Coronary artery (tissue), 2 donors: Measurements from ENCODE around the gene SPACA4.
"Not testable (repeated sequence)": the region's sequence is repeated elsewhere in the genome, so short reads cannot be mapped to it uniquely, and the experiment has no call there.

Source experiments
- DNase-seq: peaks from one replicate; pipeline ENCODE4 v3.0.0-alpha.2; 2017; ENCODE audit warnings: low spot score
- H3K27ac ChIP-seq, 2 donors: fragments of 200-600 bp; sonication (generic); one replicate each; pipeline ENCODE4 v1.5.1; 2016 to 2019
- H3K4me3 ChIP-seq: fragments of 200-600 bp; sonication (generic); 2 replicates; pipeline ENCODE4 v1.5.1; 2016; ENCODE audit warnings: mild to moderate bottlenecking, moderate library complexity
- CTCF ChIP-seq: fragments of 200-600 bp; sonication (generic); IDR thresholded peaks from one replicate; pipeline ENCODE4 v1.5.1; 2019; ENCODE audit warnings: antibody characterized with exemption

Gene SPACA4

DNA sequence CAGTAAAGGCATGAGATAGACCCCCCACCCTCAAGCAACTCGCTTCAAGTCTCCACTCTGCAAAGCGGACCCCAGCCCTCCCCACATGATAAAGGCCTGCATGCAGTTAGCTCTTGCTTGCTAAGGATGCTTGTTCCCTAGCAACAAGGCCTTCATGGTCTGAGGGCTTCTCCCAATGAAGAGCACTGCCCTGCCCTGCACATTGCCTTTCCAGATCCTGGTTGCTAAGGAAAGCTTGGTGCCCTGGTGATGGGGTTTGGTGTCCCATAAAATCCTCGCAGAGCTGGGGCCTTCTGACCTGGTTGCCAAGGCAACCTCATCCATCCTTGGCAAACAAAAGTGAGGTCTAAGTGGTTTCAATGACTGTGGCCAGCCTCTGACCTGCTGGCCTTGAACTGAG is 24.7 kb downstream of the SPACA4 start:
- no peak for DNase-seq
- no peak for TF ChIP-seq CTCF
- H3K27ac ChIP-seq: peak overlapping the region; percentile 85 to 86
- H3K4me3 ChIP-seq: no peak overlapping the region

DNA sequence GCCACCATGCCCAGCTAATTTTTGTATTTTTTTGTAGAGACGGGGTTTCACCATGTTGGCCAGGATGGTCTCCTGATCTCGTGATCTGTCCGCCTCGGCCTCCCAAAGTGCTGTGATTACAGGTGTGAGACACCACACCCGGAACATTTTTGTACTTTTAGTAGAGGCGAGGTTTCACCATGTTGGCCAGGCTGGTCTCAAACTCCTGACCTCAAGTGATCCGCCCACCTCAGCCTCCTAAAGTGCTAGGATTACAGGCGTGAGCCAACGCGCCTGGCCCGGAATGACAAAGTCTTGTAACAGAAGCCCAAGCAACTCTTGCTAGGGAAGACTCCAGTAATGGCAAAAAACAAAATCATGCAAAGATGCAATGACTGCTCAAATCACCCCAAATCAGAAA is 25.7 kb downstream of the SPACA4 start:
- not testable (repeated sequence) for H3K4me3 ChIP-seq, DNase-seq
- peak overlapping the region in 1 of 2 donors; percentile 88 for H3K27ac ChIP-seq

DNA sequence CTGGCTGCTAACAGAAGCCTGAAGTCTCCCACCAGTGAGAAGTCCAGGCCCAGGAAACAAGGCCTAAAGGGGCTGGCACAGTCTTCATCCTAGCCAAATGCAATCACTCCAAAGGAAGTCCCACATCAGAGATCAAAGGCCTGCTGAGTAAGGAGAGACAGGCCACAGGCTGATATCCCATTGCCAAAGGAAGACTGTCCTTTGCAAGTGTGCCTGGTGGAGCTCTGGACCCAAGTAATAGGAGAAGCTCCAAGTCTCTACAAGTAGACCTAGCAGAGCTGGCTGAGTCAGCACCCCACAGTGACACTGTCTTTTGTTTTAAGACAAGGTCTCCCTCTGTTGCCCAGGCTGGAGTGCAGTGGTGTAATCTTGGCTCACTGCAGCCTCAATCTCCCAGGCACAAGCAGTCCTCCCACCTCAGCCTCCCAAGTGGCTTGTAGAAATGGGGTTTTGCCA is 26.2 kb downstream of the SPACA4 start:
- TF ChIP-seq CTCF: no peak
- H3K27ac ChIP-seq: peak overlapping the region; percentile 88 to 95
- no peak for DNase-seq
- no peak overlapping the region for H3K4me3 ChIP-seq

DNA sequence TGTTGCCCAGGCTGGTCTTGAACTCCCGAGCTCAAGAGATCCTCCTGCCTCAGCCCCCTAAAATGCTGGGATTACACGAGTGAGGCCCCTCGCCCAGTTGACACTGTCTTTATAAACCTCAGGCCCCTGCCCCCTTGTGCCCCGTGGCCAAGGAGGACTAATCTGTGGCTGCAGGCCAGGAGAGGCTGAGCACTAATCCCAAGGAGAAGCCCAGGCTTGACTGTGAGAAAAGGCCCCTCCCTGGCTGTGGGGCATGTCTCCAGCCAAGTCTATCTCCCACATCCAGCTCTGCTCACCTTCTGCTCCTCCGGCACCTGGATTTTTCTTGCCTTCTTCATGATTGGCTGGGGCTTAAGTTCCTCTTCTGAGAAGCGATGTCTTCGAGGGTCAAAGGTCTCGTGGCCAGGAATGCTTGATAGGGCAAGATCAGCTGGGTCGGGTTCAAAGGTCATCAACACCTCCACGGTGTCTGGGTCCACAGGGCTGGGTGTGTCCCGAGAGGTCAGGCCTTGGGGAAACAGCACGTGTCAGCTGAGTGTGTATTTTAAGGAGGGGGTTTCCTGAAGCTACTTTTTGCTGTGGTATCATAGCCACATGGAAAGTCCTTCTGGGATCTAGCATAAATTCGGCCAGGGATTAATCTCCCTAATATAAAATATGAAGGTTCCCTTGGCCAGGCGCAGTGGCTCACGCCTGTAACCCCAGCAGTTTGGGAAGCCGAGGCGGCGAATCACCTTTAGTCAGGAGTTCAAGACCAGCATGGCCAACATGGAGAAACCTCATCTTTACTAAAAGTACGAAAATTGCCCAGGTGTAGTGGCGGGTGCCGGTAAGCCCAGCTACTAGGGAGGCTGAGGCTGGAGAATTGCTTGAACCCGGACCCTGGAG is 26.9 kb downstream of the SPACA4 start:
- peak overlapping the region; percentile 88 to 95 for H3K27ac ChIP-seq
- no peak for TF ChIP-seq CTCF
- DNase-seq: no peak
- H3K4me3 ChIP-seq: peak overlapping the region; percentile 80

GRCh38 chr19:48634036-48634342 is 27.4 kb downstream of the SPACA4 start:
- peak overlapping the region; percentile 80 for H3K4me3 ChIP-seq
- peak overlapping the region; percentile 88 to 95 for H3K27ac ChIP-seq
- TF ChIP-seq CTCF: no peak
- DNase-seq: no peak

DNA sequence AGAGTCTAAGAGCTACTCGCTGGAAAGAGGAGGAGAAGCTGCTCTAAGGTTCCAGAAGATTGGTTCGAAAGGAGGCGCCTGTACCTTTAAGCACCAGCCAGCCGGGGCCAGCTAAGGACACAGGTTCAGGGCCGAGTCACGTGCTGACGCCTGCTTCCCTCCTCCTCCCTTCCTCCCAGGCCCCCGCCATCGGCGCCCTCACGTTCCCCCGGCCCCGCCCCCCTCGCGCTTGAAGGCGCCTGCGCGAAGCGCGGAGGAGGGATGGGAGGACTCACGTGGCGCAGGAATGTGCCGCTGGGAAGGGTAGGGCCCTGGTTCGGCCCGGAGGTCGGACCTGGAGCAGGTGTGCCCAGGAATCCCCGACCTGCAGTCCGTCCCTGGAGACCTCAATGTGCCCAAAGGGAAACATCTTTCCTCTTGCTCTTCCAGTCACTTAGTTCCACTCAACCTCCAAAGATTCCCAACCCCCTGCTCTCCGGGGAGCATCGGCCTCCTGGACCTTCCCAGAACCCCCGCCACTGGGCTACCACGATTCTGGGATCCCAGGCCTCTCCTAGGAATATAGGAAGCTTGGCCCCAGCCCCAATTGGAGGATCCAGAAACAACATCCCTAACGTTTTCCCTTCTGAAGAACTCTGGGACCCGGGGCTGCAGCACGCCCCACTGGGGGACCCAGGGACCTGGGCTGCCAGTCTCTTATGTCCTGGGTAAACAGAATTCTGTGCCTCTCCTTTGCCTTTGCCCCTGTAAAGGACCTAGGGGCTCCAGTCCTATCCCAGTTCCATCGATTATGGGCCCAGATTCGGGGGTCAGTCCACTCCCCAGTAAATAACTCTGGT is 28.1 kb downstream of the SPACA4 start:
- no peak for TF ChIP-seq CTCF
- Histone ChIP-seq H3K4me3 (peak overlapping the region; percentile 80), H3K27ac (peak overlapping the region; percentile 88 to 95)
- DNase-seq: peak; percentile 97

DNA sequence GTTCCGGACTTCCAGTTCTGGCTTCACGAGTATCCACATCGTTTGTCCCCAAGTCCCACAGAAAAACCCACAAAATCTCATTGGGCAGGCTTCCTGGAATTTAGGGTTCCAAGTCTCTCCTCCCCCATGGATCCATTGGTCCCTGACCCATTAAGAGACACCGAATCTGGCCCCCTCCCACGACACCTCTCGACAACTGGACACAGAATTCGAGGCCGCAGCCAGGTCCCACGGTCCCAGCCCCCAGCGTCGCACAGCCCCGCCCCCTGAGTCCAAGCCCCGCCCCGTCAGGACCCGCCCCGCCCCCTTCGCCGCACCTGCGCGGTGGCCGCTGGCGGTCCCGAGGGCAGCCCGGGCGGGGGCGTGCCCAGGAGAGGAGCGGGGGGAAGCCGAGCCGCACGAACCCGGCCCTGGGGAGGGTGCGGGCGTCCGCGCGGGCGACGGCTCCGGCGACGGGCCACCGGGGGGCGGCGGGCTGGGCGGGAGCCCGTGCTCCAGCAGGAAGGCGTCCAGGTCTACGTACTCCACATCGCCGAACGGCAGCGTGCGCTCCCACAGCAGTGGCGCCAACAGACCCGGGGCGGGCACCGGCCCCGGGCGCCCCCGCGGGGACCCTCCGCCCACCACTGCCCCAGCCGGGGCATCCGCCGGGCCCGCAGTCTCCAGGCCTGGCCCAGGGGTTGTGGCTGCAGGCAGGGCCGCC is 28.9 kb downstream of the SPACA4 start:
- peak; percentile 81 for DNase-seq

More for the DNA sequence above, 28.9 kb downstream of the SPACA4 start:
- TF ChIP-seq CTCF: no peak
- Histone ChIP-seq H3K4me3 (peak overlapping the region; percentile 80), H3K27ac (peak overlapping the region; percentile 88 to 95)
